Mesodermal cell (in vitro differentiated cells): Measurements from ENCODE around the gene TAF1B.

Experiments used
- H3K27ac ChIP-seq: 2 replicates; pipeline ENCODE4 v1.7.0; 2013; ENCODE audit warnings: mild to moderate bottlenecking, low read depth, low read length, moderate library complexity; ENCODE audit not compliant: severe bottlenecking
- H3K36me3 ChIP-seq: 2 replicates; pipeline ENCODE4 v1.7.1; 2013; ENCODE audit warnings: mild to moderate bottlenecking, low read length, moderate library complexity; ENCODE audit not compliant: control insufficient read depth, insufficient read depth
- H3K4me1 ChIP-seq: one replicate; pipeline ENCODE4 v1.7.1; 2013; ENCODE audit warnings: mild to moderate bottlenecking, low read length; ENCODE audit not compliant: insufficient read depth, control insufficient read depth, poor library complexity, severe bottlenecking
- H3K4me3 ChIP-seq: 2 replicates; pipeline ENCODE4 v1.7.0; 2013; ENCODE audit warnings: low read length, control low read depth, mild to moderate bottlenecking; ENCODE audit not compliant: insufficient read depth, poor library complexity, severe bottlenecking; ENCODE audit errors: extremely low read depth
- H3K9me3 ChIP-seq: 2 replicates; pipeline ENCODE4 v1.7.1; 2013; ENCODE audit warnings: mild to moderate bottlenecking, low read length, moderate library complexity; ENCODE audit not compliant: control insufficient read depth
- WGBS, 2 experiments: methylation state at CpG; one replicate each; pipeline ENCODE4 v1.1.5; 2013; ENCODE audit warnings: missing lambda C conversion rate in 2 of 2; ENCODE audit not compliant: insufficient coverage in 2 of 2; 5-methylcytosine and 5-hydroxymethylcytosine counted together

The TAF1B gene

GRCh38 chr2:9889812-9890261 is 46.6 kb downstream of the TAF1B start:
- Histone ChIP-seq H3K36me3 (peaks cover 47% of the 10 kb centered on the region), H3K4me1 (no peaks in the 10 kb centered on the region), H3K27ac (no peak overlapping the region), H3K9me3 (no peaks in the 10 kb centered on the region), H3K4me3 (no peak overlapping the region)
- WGBS, 2 experiments = 64 to 65% methylated on average over 3 of the region's 3 CpGs

- WGBS, 2 experiments = 94 to 96% methylated on average over 3 to 4 of the region's 4 CpGs
Observed at GRCh38 chr2:9892236-9892635, 49.0 kb downstream of the TAF1B start.

GRCh38 chr2:9895669-9896590 is 52.7 kb downstream of the TAF1B start:
- Histone ChIP-seq H3K9me3 (no peaks in the 10 kb centered on the region), H3K27ac (peak overlapping the region; percentile 58), H3K4me1 (peaks cover 27% of the 10 kb centered on the region), H3K36me3 (peaks cover 10% of the 10 kb centered on the region), H3K4me3 (no peak overlapping the region)
- WGBS, 2 experiments = 74% methylated on average over 4 of the region's 7 CpGs; no CpG with 5 or more reads in 1 of the 2 experiments

More at GRCh38 chr2:9892236-9892635, 49.0 kb downstream of the TAF1B start:
- Histone ChIP-seq H3K4me3 (no peak overlapping the region), H3K36me3 (peaks cover 24% of the 10 kb centered on the region), H3K27ac (no peak overlapping the region), H3K4me1 (peaks cover 13% of the 10 kb centered on the region), H3K9me3 (no peaks in the 10 kb centered on the region)

- Histone ChIP-seq H3K36me3 (peaks cover 8% of the 10 kb centered on the region), H3K4me3 (no peak overlapping the region), H3K27ac (peak overlapping the region; percentile 68), H3K4me1 (peaks cover 27% of the 10 kb centered on the region), H3K9me3 (no peaks in the 10 kb centered on the region)
- 40 to 67% methylated on average over 1 of the region's 3 CpGs for WGBS, 2 experiments
Observed at GRCh38 chr2:9897331-9897737, 54.1 kb downstream of the TAF1B start.

- Histone ChIP-seq H3K4me1 (peaks cover 27% of the 10 kb centered on the region), H3K4me3 (no peak overlapping the region), H3K36me3 (peaks cover 4% of the 10 kb centered on the region), H3K27ac (peak overlapping the region; percentile 68), H3K9me3 (no peaks in the 10 kb centered on the region)
- 67% methylated on average over 1 of the region's 2 CpGs; no CpG with 5 or more reads in 1 of the 2 experiments for WGBS, 2 experiments
Observed at GRCh38 chr2:9897846-9898245, 54.6 kb downstream of the TAF1B start.

GRCh38 chr2:9905413-9905812 is 62.1 kb downstream of the TAF1B start:
- Histone ChIP-seq H3K4me3 (no peak overlapping the region), H3K9me3 (no peaks in the 10 kb centered on the region), H3K4me1 (no peaks in the 10 kb centered on the region), H3K36me3 (peaks cover 45% of the 10 kb centered on the region), H3K27ac (no peak overlapping the region)
- 100% methylated on average over 1 of the region's 1 CpG for WGBS, 2 experiments

- Histone ChIP-seq H3K4me1 (no peaks in the 10 kb centered on the region), H3K36me3 (peaks cover 50% of the 10 kb centered on the region), H3K4me3 (no peak overlapping the region), H3K9me3 (no peaks in the 10 kb centered on the region), H3K27ac (no peak overlapping the region)
- 92 to 96% methylated on average over 6 to 7 of the region's 7 CpGs for WGBS, 2 experiments
Observed at GRCh38 chr2:9907402-9907801, 64.1 kb downstream of the TAF1B start.

GRCh38 chr2:9908639-9909038 is 65.4 kb downstream of the TAF1B start:
- no peaks in the 10 kb centered on the region for H3K4me1 ChIP-seq

GRCh38 chr2:9909106-9909505 is 65.8 kb downstream of the TAF1B start:
- H3K36me3 ChIP-seq = peaks cover 64% of the 10 kb centered on the region
- peaks cover 2% of the 10 kb centered on the region for H3K4me1 ChIP-seq
- WGBS, 2 experiments = 88% methylated on average over 2 of the region's 2 CpGs; no CpG with 5 or more reads in 1 of the 2 experiments
- H3K9me3 ChIP-seq = no peaks in the 10 kb centered on the region
- no peak overlapping the region for H3K27ac ChIP-seq
- H3K4me3 ChIP-seq = no peak overlapping the region

More at GRCh38 chr2:9908639-9909038, 65.4 kb downstream of the TAF1B start:
- Histone ChIP-seq H3K4me3 (no peak overlapping the region), H3K27ac (no peak overlapping the region), H3K36me3 (peaks cover 63% of the 10 kb centered on the region), H3K9me3 (no peaks in the 10 kb centered on the region)
- no CpG with 5 or more reads among the region's 1 CpG for WGBS, 2 experiments

GRCh38 chr2:9910699-9911098 is 67.4 kb downstream of the TAF1B start:
- Histone ChIP-seq H3K36me3 (peaks cover 65% of the 10 kb centered on the region), H3K27ac (no peak overlapping the region), H3K4me3 (no peak overlapping the region), H3K9me3 (no peaks in the 10 kb centered on the region), H3K4me1 (peaks cover 9% of the 10 kb centered on the region)
- 92% methylated on average over 2 to 4 of the region's 4 CpGs for WGBS, 2 experiments

- H3K27ac ChIP-seq = no peak overlapping the region
- peaks cover 9% of the 10 kb centered on the region for H3K4me1 ChIP-seq
- H3K4me3 ChIP-seq = no peak overlapping the region
- WGBS, 2 experiments = 100% methylated on average over 2 of the region's 4 CpGs; no CpG with 5 or more reads in 1 of the 2 experiments
- H3K9me3 ChIP-seq = no peaks in the 10 kb centered on the region
- peaks cover 61% of the 10 kb centered on the region for H3K36me3 ChIP-seq
Observed at GRCh38 chr2:9912468-9912867, 69.2 kb downstream of the TAF1B start.
